ENCODE results near the gene HTT.

HTT gene

GRCh38 chr4:3112609-3113469, 38.4 kb downstream of the HTT start:
- TF ChIP-seq POLR2A (IDR thresholded peaks at IDR 0.05; ENCODE audit: low read length) (no peak), GATA1 (IDR thresholded peaks at IDR 0.05; ENCODE audit: low read depth, low read length) (no peak)
- no peak for DNase-seq

- DNase-seq = no peak
- TF ChIP-seq POLR2A (IDR thresholded peaks at IDR 0.05; ENCODE audit: low read length) (no peak), GATA1 (IDR thresholded peaks at IDR 0.05; ENCODE audit: low read depth, low read length) (no peak)
Observed at GRCh38 chr4:3114377-3114776, 39.9 kb downstream of the HTT start.

- DNase-seq = no peak
- TF ChIP-seq GATA1 (IDR thresholded peaks at IDR 0.05; ENCODE audit: low read depth, low read length) (no peak), POLR2A (IDR thresholded peaks at IDR 0.05; ENCODE audit: low read length) (no peak)
Observed at GRCh38 chr4:3115637-3116270, 41.3 kb downstream of the HTT start.

- DNase-seq = no peak
- TF ChIP-seq POLR2A (IDR thresholded peaks at IDR 0.05; ENCODE audit: low read length) = no peak
- TF ChIP-seq GATA1 (IDR thresholded peaks at IDR 0.05; ENCODE audit: low read depth, low read length) = no peak
Observed at GRCh38 chr4:3116955-3117354, 42.5 kb downstream of the HTT start.

GRCh38 chr4:3118312-3118711, 43.8 kb downstream of the HTT start:
- no peak for DNase-seq
- TF ChIP-seq GATA1 (IDR thresholded peaks at IDR 0.05; ENCODE audit: low read depth, low read length) = no peak
- TF ChIP-seq POLR2A (IDR thresholded peaks at IDR 0.05; ENCODE audit: low read length) = no peak

- no peak for DNase-seq
- TF ChIP-seq GATA1 (IDR thresholded peaks at IDR 0.05; ENCODE audit: low read depth, low read length) (no peak), POLR2A (IDR thresholded peaks at IDR 0.05; ENCODE audit: low read length) (no peak)
Observed at GRCh38 chr4:3119464-3119863, 45.0 kb downstream of the HTT start.

- no peak for DNase-seq
- TF ChIP-seq POLR2A (IDR thresholded peaks at IDR 0.05; ENCODE audit: low read length) (no peak), GATA1 (IDR thresholded peaks at IDR 0.05; ENCODE audit: low read depth, low read length) (no peak)
Observed at GRCh38 chr4:3121110-3121509, 46.6 kb downstream of the HTT start.

- no peak for DNase-seq
- TF ChIP-seq POLR2A (IDR thresholded peaks at IDR 0.05; ENCODE audit: low read length) (no peak), GATA1 (IDR thresholded peaks at IDR 0.05; ENCODE audit: low read depth, low read length) (no peak)
Observed at GRCh38 chr4:3121596-3121995, 47.1 kb downstream of the HTT start.

GRCh38 chr4:3122081-3122563, 47.6 kb downstream of the HTT start:
- no peak for DNase-seq
- TF ChIP-seq POLR2A (IDR thresholded peaks at IDR 0.05; ENCODE audit: low read length) (no peak), GATA1 (IDR thresholded peaks at IDR 0.05; ENCODE audit: low read depth, low read length) (no peak)

- DNase-seq = no peak
- TF ChIP-seq POLR2A (IDR thresholded peaks at IDR 0.05; ENCODE audit: low read length) (no peak), GATA1 (IDR thresholded peaks at IDR 0.05; ENCODE audit: low read depth, low read length) (no peak)
Observed at GRCh38 chr4:3123181-3123671, 48.7 kb downstream of the HTT start.

GRCh38 chr4:3124070-3124767, 49.7 kb downstream of the HTT start:
- no peak for DNase-seq
- TF ChIP-seq GATA1 (IDR thresholded peaks at IDR 0.05; ENCODE audit: low read depth, low read length) (no peak), POLR2A (IDR thresholded peaks at IDR 0.05; ENCODE audit: low read length) (no peak)

- no peak for DNase-seq
Observed at GRCh38 chr4:3127112-3127511, 52.6 kb downstream of the HTT start.

GRCh38 chr4:3128058-3128457, 53.6 kb downstream of the HTT start:
- TF ChIP-seq POLR2A (IDR thresholded peaks at IDR 0.05; ENCODE audit: low read length) = no peak
- no peak for DNase-seq

More at GRCh38 chr4:3127112-3127511, 52.6 kb downstream of the HTT start:
- no peak for TF ChIP-seq GATA1 (IDR thresholded peaks at IDR 0.05; ENCODE audit: low read depth, low read length)
- no peak for TF ChIP-seq POLR2A (IDR thresholded peaks at IDR 0.05; ENCODE audit: low read length)

- no peak for DNase-seq
- TF ChIP-seq POLR2A (IDR thresholded peaks at IDR 0.05; ENCODE audit: low read length) = no peak
Observed at GRCh38 chr4:3128976-3129375, 54.5 kb downstream of the HTT start.
